IMR-90 (cell line): Measurements from ENCODE around the gene FAM131B. TPM values are rescaled to one million over a fixed set of nuclear protein-coding genes. Genes with fewer than 3 reads are reported as not detected.

ENCODE experiments used
- ATAC-seq: fragments of 200-7000 bp; cut with Tn5 transposase; 2 replicates; pipeline ENCODE4 v1.9.1; 2020; ENCODE audit warnings: low read depth, mild to moderate bottlenecking, moderate library complexity
- BruUV-seq: library from RNA; stranded (reverse); fragments of 400-500 nt; replicated peaks from 2 replicates; lab custom pipeline; 2021; lab: Mats Ljungman, UMichigan
- CTCF ChIA-PET: fragments of 300-600 bp; formaldehyde crosslinking; extraction: SDS; loops from one replicate; lab custom pipeline; 2021; ENCODE audit warnings: antibody characterized with exemption; lab: Yijun Ruan, JAX
- POLR2A ChIA-PET: fragments of 300-600 bp; sonication (Branson Sonifier 250); formaldehyde crosslinking; loops from one replicate; lab custom pipeline; 2022; ENCODE audit warnings: antibody characterized with exemption; ENCODE audit not compliant: unreplicated experiment; lab: Charles Lee
- DNase-seq: peaks from one replicate; pipeline ENCODE4 v3.0.0; 2013
- H2AFZ ChIP-seq: replicated peaks from 2 replicates; pipeline ENCODE3; 2013; ENCODE audit warnings: low read length, mild to moderate bottlenecking; ENCODE audit not compliant: poor library complexity
- H2AK5ac ChIP-seq: 2 replicates; pipeline ENCODE4 v1.6.1; 2013; ENCODE audit warnings: low read depth, low read length, inconsistent platforms
- H2AK9ac ChIP-seq: replicated peaks from 2 replicates; pipeline ENCODE3; 2013; ENCODE audit warnings: mild to moderate bottlenecking, low read depth, low read length, moderate library complexity; ENCODE audit not compliant: poor library complexity
- H2BK120ac ChIP-seq: 2 replicates; pipeline ENCODE4 v1.6.1; 2013; ENCODE audit warnings: low read depth, low read length, inconsistent platforms
- H2BK15ac ChIP-seq: 3 replicates; pipeline ENCODE4 v1.6.1; 2013; ENCODE audit warnings: low read depth, low read length, inconsistent platforms
- H2BK20ac ChIP-seq: 2 replicates; pipeline ENCODE4 v1.6.1; 2013; ENCODE audit warnings: low read depth, mild to moderate bottlenecking, inconsistent platforms, low read length, moderate library complexity
- H2BK5ac ChIP-seq: 2 replicates; pipeline ENCODE4 v1.6.1; 2013; ENCODE audit warnings: mild to moderate bottlenecking, low read depth, low read length, inconsistent platforms; ENCODE audit not compliant: poor library complexity, severe bottlenecking
- H3K14ac ChIP-seq: replicated peaks from 2 replicates; pipeline ENCODE4 v1.6.1; 2013; ENCODE audit warnings: low read depth, low read length, inconsistent platforms
- H3K18ac ChIP-seq: 2 replicates; pipeline ENCODE4 v1.6.1; 2013; ENCODE audit warnings: low read depth, low read length, control low read depth
- H3K23ac ChIP-seq: 2 replicates; pipeline ENCODE4 v1.6.1; 2013; ENCODE audit warnings: low read depth, low read length, inconsistent platforms
- H3K27ac ChIP-seq: 2 replicates; pipeline ENCODE4 v1.5.1; 2013; ENCODE audit warnings: mild to moderate bottlenecking, control low read depth, low read length; ENCODE audit not compliant: insufficient read depth
- H3K27me3 ChIP-seq: 2 replicates; pipeline ENCODE4 v1.6.1; 2013; ENCODE audit warnings: low read length; ENCODE audit not compliant: control insufficient read depth, insufficient read depth
- H3K36me3 ChIP-seq: 2 replicates; pipeline ENCODE4 v1.6.1; 2013; ENCODE audit warnings: low read length, mixed read lengths; ENCODE audit not compliant: control insufficient read depth, insufficient read depth
- H3K4ac ChIP-seq: 2 replicates; pipeline ENCODE4 v1.6.1; 2013; ENCODE audit warnings: low read depth, low read length, inconsistent platforms
- H3K4me1 ChIP-seq: 2 replicates; pipeline ENCODE4 v1.6.1; 2013; ENCODE audit warnings: low read length, mixed read lengths; ENCODE audit not compliant: control insufficient read depth, insufficient read depth
- H3K4me2 ChIP-seq: 2 replicates; pipeline ENCODE4 v1.6.1; 2013; ENCODE audit warnings: low read depth, mild to moderate bottlenecking, control low read depth, low read length, moderate library complexity
- H3K4me3 ChIP-seq: 2 replicates; pipeline ENCODE4 v1.5.1; 2013; ENCODE audit warnings: low read depth, mild to moderate bottlenecking, control low read depth, low read length, moderate library complexity; ENCODE audit not compliant: insufficient read depth
- H3K56ac ChIP-seq: 2 replicates; pipeline ENCODE4 v1.6.1; 2013; ENCODE audit warnings: low read length, inconsistent platforms; ENCODE audit not compliant: insufficient read depth; ENCODE audit errors: extremely low read depth
- H3K79me1 ChIP-seq, 2 experiments: 2 replicates each; pipeline ENCODE4 v1.6.1; 2013; ENCODE audit warnings: low read length in 2 of 2, inconsistent platforms in 1 of 2, low read depth in 1 of 2
- H3K9ac ChIP-seq: 2 replicates; pipeline ENCODE4 v1.6.1; 2013; ENCODE audit warnings: low read depth, low read length, control low read depth
- H3K9me1 ChIP-seq: 2 replicates; pipeline ENCODE4 v1.6.1; 2013; ENCODE audit warnings: low read length, inconsistent platforms; ENCODE audit not compliant: insufficient read depth
- H3K9me3 ChIP-seq: 2 replicates; pipeline ENCODE4 v1.6.1; 2013; ENCODE audit warnings: low read length; ENCODE audit not compliant: control insufficient read depth, insufficient read depth
- H4K20me1 ChIP-seq: 2 replicates; pipeline ENCODE4 v1.6.1; 2013; ENCODE audit warnings: low read length, inconsistent platforms; ENCODE audit not compliant: insufficient read depth
- H4K5ac ChIP-seq: 2 replicates; pipeline ENCODE4 v1.6.1; 2013; ENCODE audit warnings: mild to moderate bottlenecking, low read depth, low read length, control low read depth
- H4K8ac ChIP-seq, 2 experiments: 2 replicates each; pipeline ENCODE4 v1.6.1; 2013; ENCODE audit warnings: low read depth in 2 of 2, low read length in 2 of 2, control low read depth in 1 of 2, inconsistent platforms in 1 of 2
- H4K91ac ChIP-seq: 2 replicates; pipeline ENCODE4 v1.6.1; 2013; ENCODE audit warnings: low read depth, low read length, inconsistent platforms; ENCODE audit not compliant: insufficient read depth
- CTCF ChIP-seq: conservative IDR thresholded peaks from 2 replicates; pipeline ENCODE4 v1.5.1; 2012; ENCODE audit warnings: mild to moderate bottlenecking, low read depth, low read length, improper control_type of control experiment
- POLR2A ChIP-seq: IDR thresholded peaks from 2 replicates; pipeline ENCODE4 v1.6.1; 2012; ENCODE audit warnings: mild to moderate bottlenecking, low read depth, low read length
- WGBS, 2 experiments: methylation state at CpG; one replicate each; pipeline versions ENCODE4 v1.1.5 to v1.1.7; 2013; ENCODE audit warnings: missing lambda C conversion rate in 2 of 2; ENCODE audit not compliant: insufficient read length in 1 of 2; ENCODE audit errors: extremely low coverage in 2 of 2; 5-methylcytosine and 5-hydroxymethylcytosine counted together
- dilution Hi-C: fragments of 300-500 bp; cut with HindIII; formaldehyde crosslinking; loops from one replicate; pipeline ENCODE4 v1.14.3; 2018; ENCODE audit warnings: low sequenced_read_pairs; ENCODE audit not compliant: unreplicated experiment
- in situ Hi-C: fragments of 300-500 bp; cut with MboI; formaldehyde crosslinking; loops from 3 replicates; pipeline ENCODE4 v1.14.3; 2019; ENCODE audit warnings: low sequenced_read_pairs, inconsistent platforms, mixed read lengths
- intact Hi-C: fragments of 100-400 bp; cut with micrococcal nuclease; formaldehyde crosslinking; loops from 2 replicates; pipeline ENCODE4 v1.10.0; 2022
- polyA plus RNA-seq, 3 experiments: library from polyadenylated mRNA; depleted of rRNA; stranded (reverse); fragments of >200 nt; gene quantifications; 2 replicates each; pipeline ENCODE4 v1.2.3, GENCODE V29; 2012; ENCODE audit warnings: low replicate concordance in 1 of 3
- total RNA-seq: library from RNA; depleted of rRNA; stranded (reverse); fragments of >200 nt; gene quantifications from 2 replicates; pipeline ENCODE4 v1.2.3, GENCODE V29; 2012

FAM131B gene
- total and polyA plus RNA-seq, 2 of the 4 experiments (the other 2 are of a cell fraction): 3.4 to 4.3 TPM

- H3K4me2 ChIP-seq: no peak within 1 kb of the TSS
- in situ Hi-C loops (no loop called here), dilution Hi-C loops (no loop called here), intact Hi-C loops (no loop called here)
- TF ChIP-seq POLR2A (no peak), CTCF (peak; percentile 27; the same call in 1 of the 2 replicates)
- H4K8ac ChIP-seq: no peak within 1 kb of the TSS
- WGBS, 2 experiments: 25% methylated on average over 1 of the region's 39 CpGs; no CpG with 5 or more reads in 1 of the 2 experiments
- DNase-seq (no peak), ATAC-seq (no peak)
- no peak within 1 kb of the TSS for H3K27ac ChIP-seq
- H3K9me1 ChIP-seq: no peaks in the 10 kb centered on the region
- H4K91ac ChIP-seq: no peak within 1 kb of the TSS
- H2BK20ac ChIP-seq: no peak within 1 kb of the TSS
- no peak within 1 kb of the TSS for H4K5ac ChIP-seq
- no peak within 1 kb of the TSS for H2BK5ac ChIP-seq
- no peaks in the 10 kb centered on the region; the same call in 1 of the 2 replicates for H3K27me3 ChIP-seq
- no peak within 1 kb of the TSS for H3K14ac ChIP-seq
- no peak within 1 kb of the TSS for H2BK15ac ChIP-seq
- peak within 1 kb of the TSS; percentile 70 for H2AFZ ChIP-seq
- no peak within 1 kb of the TSS for H3K4ac ChIP-seq
- no peaks in the 10 kb centered on the region for H3K36me3 ChIP-seq
- no peaks in the 10 kb centered on the region for H3K9me3 ChIP-seq
- no TSS peak for BruUV-seq
- ChIA-PET POLR2A (no interaction called here), CTCF (no interaction called here)
- no peak within 1 kb of the TSS for H3K9ac ChIP-seq
- peak within 1 kb of the TSS; percentile 50 for H2AK9ac ChIP-seq
- no peak within 1 kb of the TSS for H3K18ac ChIP-seq
- no peaks in the 10 kb centered on the region for H4K20me1 ChIP-seq
- no peak within 1 kb of the TSS for H3K56ac ChIP-seq
- no peak within 1 kb of the TSS for H3K4me3 ChIP-seq
- H3K23ac ChIP-seq: no peak within 1 kb of the TSS
- no peak within 1 kb of the TSS for H2BK120ac ChIP-seq
- no peak within 1 kb of the TSS for H2AK5ac ChIP-seq
- no peaks in the 10 kb centered on the region for H3K79me1 ChIP-seq
- H3K4me1 ChIP-seq: peaks cover 12% of the 10 kb centered on the region; the same call in 1 of the 2 replicates
Observed at GRCh38 chr7:143408686-143409561, 46.4 kb upstream of the FAM131B start, which contains the start of gene EPHA1. TSS of gene EPHA1 (minus strand) at chr7:143408856. CDS start at chr7:143408805, 51 bp downstream.
